HG03521 (cell line): ENCODE data around the gene HTR6.

Source experiments
- ATAC-seq: cut with Tn5 transposase; IDR thresholded peaks from one replicate; pipeline ENCODE4 v1.9.1; 2021; ENCODE audit warnings: mild to moderate bottlenecking, moderate library complexity; ENCODE audit not compliant: unreplicated experiment

The HTR6 gene

DNA sequence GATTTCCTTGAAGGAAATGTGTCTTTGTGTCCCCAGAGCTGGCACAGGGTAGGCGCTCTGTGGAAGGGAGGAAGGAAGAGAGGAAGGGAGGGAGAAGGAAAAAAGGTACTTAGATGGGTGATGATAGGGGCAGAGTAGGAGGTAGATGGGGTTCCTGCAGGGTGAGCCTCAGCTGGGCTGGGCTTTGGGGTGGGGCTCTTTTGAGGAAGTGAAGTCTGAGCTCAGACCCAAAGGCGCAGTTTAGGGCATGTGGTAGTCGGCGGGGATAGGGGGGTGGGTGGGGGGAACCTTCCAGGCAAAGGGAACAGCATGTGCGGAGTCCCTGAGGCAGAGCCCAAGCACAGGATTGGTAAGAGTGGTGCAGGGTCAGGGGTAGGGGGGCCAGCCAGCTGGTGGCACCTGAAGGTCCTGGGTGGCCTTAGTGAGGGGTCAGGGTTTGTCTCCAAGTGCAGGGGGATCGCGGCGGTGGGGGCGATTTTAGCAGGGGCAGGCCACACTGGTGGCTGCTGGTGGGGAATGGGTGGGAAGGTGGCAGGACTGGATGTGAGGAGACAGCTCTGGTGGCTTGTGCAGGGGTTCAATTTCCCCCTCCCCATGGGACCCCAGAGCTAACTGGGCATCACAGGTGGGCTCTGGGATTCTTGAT lies 8.4 kb upstream of the HTR6 start:
- ATAC-seq: no peak

DNA sequence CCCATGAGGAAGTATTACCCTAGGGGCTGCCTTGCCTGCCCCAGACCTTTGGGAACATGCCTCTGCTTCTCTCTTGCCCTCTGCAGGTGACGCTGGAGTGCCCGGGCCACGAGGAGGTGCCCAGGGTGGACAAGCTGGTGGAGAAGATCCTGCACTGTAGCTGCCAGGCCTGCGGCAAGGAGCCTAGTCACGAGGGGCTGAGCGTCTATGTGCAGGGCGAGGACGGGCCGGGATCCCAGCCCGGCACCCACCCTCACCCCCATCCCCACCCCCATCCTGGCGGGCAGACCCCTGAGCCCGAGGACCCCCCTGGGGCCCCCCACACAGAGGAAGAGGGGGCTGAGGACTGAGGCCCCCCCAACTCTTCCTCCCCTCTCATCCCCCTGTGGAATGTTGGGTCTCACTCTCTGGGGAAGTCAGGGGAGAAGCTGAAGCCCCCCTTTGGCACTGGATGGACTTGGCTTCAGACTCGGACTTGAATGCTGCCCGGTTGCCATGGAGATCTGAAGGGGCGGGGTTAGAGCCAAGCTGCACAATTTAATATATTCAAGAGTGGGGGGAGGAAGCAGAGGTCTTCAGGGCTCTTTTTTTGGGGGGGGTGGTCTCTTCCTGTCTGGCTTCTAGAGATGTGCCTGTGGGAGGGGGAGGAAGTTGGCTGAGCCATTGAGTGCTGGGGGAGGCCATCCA lies 7.8 kb upstream of the HTR6 start:
- ATAC-seq: no peak

- no peak for ATAC-seq
Measured at GRCh38 chr1:19657511-19657910, 7.2 kb upstream of the HTR6 start.

GRCh38 chr1:19658186-19658585 lies 6.5 kb upstream of the HTR6 start:
- ATAC-seq: no peak

DNA sequence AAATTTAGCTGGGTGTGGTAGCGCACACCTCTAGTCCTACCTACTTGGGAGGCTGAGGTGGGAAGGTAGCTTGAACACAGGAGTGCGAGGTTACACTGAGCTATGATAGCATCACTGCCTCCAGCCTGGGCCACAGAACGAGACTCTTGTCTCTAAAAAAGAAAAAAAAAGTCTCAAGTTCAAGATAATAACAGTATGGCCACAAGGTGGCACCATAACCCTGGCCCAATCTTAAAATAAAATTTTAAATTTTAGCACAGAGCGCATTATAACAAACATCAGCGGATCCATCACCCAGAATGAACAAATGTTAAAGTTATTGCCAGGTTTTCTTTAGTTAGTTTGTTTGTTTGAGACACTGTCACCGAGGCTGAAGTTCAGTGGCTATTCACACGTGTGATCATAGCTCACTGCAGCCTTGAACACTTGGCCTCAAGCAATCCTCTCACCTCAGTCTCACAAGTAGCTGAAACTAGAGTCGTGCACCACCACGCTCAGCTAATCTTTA lies 2.9 kb upstream of the HTR6 start:
- no peak for ATAC-seq

- no peak for ATAC-seq
Measured at GRCh38 chr1:19662313-19662712, 2.4 kb upstream of the HTR6 start.

DNA sequence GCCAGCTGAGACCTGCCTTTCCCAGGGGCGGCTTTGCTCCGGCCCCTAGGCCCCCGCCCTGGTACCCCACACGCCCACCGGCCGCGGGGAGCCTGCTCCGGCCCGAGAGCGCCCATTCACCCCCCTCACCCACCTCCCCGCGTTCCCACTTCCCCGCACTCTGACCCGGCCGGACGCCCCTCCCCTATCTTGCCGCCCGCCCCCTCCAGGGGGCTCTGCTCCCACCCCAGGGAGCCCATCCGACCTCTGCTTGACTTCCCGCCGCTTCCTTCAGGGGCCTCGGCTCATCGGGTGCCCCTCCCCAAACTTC lies 466 bp downstream of the HTR6 start:
- no peak for ATAC-seq

DNA sequence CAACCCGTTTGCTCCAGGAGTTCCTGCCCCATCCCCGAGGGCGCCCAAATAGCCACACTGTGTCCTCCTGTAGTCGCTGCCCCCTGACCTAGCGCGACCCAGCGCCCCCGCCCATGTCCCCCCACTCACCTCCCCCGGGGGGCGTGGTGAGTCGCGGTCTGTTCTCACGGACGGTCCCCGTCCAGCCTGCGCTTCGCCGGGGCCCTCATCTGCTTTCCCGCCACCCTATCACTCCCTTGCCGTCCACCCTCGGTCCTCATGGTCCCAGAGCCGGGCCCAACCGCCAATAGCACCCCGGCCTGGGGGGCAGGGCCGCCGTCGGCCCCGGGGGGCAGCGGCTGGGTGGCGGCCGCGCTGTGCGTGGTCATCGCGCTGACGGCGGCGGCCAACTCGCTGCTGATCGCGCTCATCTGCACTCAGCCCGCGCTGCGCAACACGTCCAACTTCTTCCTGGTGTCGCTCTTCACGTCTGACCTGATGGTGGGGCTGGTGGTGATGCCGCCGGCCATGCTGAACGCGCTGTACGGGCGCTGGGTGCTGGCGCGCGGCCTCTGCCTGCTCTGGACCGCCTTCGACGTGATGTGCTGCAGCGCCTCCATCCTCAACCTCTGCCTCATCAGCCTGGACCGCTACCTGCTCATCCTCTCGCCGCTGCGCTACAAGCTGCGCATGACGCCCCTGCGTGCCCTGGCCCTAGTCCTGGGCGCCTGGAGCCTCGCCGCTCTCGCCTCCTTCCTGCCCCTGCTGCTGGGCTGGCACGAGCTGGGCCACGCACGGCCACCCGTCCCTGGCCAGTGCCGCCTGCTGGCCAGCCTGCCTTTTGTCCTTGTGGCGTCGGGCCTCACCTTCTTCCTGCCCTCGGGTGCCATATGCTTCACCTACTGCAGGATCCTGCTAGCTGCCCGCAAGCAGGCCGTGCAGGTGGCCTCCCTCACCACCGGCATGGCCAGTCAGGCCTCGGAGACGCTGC lies 1.1 kb downstream of the HTR6 start:
- no peak for ATAC-seq

- no peak for ATAC-seq
Measured at GRCh38 chr1:19668888-19669287, 4.2 kb downstream of the HTR6 start.

GRCh38 chr1:19670787-19671186 lies 6.1 kb downstream of the HTR6 start:
- no peak for ATAC-seq

DNA sequence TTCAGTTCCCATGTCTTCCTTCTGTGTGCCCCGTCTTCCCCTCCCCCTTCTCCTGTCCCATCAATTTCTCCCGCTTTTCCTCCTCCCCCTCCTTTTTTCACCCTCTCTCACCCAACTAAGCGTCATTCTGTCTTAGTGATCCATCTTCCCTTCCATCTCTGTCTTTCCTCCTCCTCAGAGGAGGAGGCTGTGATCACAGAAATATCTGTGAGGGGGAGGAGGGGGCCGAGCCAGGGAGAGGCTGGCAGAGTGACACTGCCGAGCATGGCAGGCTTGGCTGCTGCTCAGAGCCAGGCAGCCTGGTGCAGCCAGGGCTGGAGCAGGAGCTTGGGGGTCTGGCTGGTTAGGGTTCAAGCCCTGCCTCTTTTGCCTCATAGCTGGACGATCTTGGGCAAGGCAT lies 7.6 kb downstream of the HTR6 start:
- no peak for ATAC-seq

DNA sequence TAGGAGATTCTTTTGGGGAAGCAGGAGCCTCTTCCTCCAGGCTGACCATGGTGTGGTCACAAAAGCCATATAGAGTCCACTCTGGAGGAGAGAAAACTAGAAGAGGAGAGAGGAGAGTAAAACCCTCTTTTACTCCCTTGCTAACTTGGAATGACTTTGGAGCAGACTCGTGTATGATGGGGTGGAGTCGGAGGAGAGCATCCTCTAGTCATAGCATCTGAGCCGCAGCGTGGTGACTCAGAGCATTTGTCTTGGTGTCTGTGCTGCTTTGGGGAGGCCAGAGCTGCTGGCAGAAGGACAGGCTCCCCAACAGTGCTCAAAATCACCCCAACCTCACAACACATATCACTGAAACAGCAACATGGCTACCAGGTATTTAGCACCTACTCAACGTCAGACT lies 11.1 kb downstream of the HTR6 start:
- ATAC-seq: no peak

GRCh38 chr1:19676438-19676922 lies 11.8 kb downstream of the HTR6 start:
- ATAC-seq: no peak

- no peak for ATAC-seq
Measured at GRCh38 chr1:19678493-19678892, 13.8 kb downstream of the HTR6 start.

GRCh38 chr1:19678931-19679453 lies 14.3 kb downstream of the HTR6 start:
- ATAC-seq: no peak

DNA sequence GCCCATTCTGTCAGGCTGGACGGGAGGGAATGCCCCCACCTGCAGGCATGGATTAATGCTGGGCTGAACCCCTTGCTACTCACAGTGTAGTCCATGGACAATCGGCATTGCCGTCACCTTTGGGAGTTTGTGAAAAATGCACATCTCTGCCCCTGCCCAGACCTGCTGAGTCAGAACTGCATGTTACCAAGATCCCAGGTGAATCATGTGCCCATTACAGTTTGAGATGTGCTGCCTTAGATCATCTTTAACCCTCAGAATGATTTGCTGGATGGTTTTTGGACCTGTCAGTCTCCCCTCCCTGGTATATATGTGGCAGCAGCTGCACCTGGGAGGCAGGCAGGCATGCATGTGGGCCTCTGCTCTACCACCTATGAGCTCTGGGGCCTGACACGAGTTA lies 15.0 kb downstream of the HTR6 start:
- ATAC-seq: no peak

DNA sequence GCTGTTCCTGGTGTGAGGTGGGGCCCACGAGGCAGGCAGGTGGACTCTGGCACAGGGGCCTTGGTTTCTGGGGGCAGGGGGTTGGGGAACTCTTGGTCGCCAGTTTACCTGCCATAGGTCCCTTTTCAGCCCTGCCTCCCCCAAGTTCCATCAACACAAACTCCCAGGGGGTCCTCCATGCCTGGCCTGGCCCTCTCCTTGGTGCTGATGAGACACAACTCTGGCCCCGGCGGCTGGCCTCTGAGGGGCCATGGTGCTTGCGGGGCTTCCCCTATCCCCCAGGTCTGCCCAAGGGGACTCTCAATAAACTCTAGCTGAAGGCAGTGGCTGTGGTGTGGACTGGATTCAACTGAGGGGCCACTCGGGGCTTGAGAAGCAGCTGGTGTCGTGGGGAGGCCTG lies 16.0 kb downstream of the HTR6 start:
- ATAC-seq: no peak

GRCh38 chr1:19682257-19682656 lies 17.6 kb downstream of the HTR6 start:
- ATAC-seq: no peak

DNA sequence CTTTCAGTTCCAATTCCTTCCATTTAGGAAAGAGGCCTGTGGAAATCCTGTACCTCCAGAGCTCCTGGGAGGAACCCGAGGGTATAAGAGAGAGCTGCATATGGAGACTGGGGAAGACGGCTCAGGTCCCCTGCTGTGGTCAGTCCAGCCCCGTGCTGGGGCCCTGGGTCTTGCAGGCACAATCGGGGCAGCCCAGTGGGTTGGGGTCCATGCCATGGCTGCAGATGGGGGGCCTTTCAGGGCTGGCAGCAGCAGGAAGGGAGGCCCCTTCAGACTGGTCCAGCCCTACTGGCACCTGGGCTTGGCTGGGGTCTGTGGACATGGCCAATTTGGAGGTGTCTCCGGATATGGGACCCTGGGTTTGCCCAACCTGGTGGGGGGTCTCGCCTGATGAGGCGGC lies 18.2 kb downstream of the HTR6 start:
- no peak for ATAC-seq

- no peak for ATAC-seq
Measured at GRCh38 chr1:19683351-19683750, 18.7 kb downstream of the HTR6 start.

DNA sequence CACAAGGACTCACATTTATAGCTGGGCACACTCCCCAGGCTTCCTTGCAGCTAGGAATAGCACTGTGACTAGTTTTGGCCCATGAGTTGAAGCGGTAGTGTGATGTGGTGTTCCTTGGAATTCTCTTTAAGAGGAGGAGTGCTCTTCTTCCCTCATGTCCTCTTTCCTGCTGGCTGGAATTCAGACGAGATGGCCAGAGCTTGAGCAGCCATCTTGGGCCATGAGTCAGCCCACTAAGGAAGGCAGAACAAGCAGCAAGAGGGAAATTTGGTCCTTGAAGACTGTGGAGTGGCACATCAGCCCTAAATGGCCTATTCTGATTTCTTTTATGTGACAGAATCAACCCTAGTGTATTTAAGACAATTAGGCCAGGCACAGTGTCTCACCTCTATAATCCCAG lies 20.0 kb downstream of the HTR6 start:
- ATAC-seq: no peak
